ENCODE measurements around the gene MLLT6.

GRCh38 chr17:38747463-38748148, 42.5 kb downstream of the MLLT6 start:
- TF ChIP-seq RAD21 (conservative IDR thresholded peaks at IDR 0.05 in 1 of 2, IDR thresholded peaks at IDR 0.05 in 1 of 2): no peak; a peak in 1 of 5 replicates
- peak; percentile 47 for TF ChIP-seq CTCF (IDR thresholded peaks at IDR 0.05)
- TF ChIP-seq BCL3 (IDR thresholded peaks at IDR 0.05): no peak
- TF ChIP-seq SMC3 (IDR thresholded peaks at IDR 0.05): no peak

Data from A549 (cell line).